Suppressor macrophage (primary cell): ENCODE data around the gene NCKAP1.

ENCODE experiments used
- DNase-seq, 4 experiments: peaks; one replicate each; pipeline ENCODE4 v3.0.0-alpha.2; 2020 to 2022

The NCKAP1 gene

GRCh38 chr2:182950546-182950945, 87.7 kb downstream of the NCKAP1 start:
- no peak for DNase-seq

DNA sequence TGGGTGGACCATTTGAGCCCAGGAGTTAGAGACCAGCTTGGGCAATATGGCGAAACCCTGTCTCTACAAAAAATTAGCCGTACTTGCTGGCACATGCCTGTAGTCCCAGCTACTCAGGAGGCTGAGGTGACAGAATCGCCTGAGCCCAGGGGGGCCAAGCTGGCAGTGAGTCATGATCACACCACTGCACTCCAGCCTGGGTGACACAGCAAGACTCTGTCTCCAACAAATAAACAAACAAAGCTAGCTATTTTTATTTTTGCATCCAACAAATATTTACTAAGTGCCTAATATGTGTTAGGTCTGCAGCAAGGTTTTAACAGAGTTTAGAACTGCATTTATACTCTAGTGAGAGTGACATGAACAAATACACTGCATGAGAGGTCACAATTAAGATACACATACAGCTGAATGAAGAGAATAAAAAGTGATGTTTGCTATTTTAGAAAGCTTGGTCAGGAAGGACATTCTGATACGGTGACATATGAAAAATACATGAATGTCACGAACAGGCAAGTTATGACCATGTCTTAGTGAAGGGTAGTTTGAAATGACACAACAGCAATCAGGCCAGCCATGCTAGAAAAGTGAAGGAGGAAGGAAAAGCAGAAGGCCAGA, 88.6 kb downstream of the NCKAP1 start:
- peak in 3 of 4 experiments; percentile 14 to 30 (median 28) for DNase-seq

DNA sequence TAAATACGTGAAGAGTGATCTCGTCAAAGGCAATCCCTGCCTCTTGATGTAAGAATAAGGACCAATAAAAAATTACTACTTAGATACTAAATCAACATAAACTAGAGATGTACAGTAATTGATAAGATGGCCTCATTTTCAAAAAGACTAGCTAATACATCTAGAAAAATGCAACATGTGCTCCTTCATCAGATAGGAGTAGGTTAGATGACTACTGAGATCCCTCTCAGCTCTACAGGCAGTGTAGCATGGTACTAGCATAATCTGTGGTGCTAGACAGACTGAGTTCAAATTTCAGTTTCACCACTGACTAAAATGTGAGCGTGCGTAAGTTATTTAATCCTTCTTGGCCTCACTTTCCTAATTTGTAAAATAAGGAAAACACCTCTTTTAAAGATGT, 89.2 kb downstream of the NCKAP1 start:
- no peak for DNase-seq

DNA sequence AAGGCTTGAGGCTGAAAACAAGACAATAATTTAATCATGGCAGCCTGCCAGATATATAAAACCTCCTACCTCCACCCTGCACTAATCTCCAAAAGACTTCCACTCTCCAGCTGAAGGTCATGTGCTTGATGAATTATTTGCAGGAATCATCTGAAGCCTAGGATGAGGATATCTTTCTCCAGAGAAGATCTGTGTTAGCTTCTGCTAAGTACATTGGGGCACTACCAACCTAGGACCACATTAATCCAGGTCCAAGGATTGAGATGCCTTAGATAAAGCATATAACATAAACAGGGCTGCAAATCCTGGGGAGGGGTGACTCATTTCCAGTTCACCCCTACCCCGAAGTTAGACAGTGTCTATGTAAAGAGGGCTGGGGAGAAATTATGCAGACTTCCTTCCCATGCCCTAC, 91.3 kb downstream of the NCKAP1 start:
- no peak for DNase-seq

DNA sequence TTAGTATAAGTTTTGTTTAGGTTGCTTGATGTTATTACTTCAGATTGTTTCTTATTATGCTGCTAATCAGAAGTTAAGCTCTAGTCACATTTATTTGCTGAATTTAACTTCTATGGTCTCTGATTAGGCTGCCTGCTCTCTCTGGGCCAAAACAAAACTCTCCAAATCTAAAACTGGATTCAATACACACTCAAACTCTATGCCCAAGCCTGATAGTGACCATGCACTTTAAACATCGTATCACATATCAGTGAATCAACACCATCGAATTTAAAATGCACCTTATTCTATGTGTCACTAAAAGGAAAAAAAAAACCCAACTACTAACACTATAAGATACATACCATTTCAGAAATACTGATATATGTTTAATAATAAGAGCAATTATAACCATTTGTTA, 94.9 kb downstream of the NCKAP1 start:
- no peak for DNase-seq

DNA sequence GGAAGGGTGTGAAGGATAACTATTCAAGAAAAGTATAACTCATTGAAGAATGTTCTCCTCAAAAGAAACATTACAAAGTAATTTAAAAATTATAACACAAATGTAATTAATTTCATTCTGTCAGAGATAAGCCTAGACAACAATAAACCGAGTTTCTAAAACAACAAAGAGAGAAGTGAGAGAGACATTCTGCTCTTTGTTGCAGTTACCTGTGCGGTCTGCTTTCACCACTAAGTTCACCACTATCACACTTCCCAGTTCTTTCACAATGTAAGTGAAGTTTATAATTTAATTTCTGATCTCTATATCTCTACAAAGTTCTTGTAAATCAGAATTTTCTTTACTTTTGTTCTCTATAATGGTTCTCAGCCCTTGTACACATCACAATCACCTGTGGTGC, 95.5 kb downstream of the NCKAP1 start:
- no peak for DNase-seq

- no peak for DNase-seq
Measured at GRCh38 chr2:182941919-182942318, 96.3 kb downstream of the NCKAP1 start.

DNA sequence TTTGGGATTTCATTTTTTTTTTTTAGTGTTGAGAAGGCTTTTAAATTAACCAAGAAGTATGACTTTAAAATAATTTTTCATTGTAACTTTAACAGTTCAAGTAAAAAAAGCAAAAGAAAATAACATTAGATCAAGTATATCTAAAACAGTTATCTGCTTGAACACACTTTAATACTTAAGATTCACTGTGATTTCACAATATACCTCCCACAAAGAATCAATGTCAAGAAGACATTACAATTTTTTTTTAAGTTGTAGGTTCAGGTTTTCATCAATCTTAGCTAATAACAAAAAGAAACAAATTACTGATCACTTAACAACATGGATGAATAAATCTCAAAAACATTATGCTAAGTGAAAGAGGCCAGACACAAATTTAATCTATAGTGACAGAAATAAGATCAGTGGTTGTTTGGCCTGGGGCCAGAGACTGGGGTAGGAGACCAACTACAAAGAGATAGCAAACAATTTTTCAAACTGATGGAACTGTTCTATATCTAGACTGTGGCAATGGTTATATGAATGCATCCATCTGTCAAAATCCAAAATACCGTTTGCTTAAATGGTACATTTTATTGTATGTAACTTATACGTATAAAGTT, 97.0 kb downstream of the NCKAP1 start:
- DNase-seq = no peak

DNA sequence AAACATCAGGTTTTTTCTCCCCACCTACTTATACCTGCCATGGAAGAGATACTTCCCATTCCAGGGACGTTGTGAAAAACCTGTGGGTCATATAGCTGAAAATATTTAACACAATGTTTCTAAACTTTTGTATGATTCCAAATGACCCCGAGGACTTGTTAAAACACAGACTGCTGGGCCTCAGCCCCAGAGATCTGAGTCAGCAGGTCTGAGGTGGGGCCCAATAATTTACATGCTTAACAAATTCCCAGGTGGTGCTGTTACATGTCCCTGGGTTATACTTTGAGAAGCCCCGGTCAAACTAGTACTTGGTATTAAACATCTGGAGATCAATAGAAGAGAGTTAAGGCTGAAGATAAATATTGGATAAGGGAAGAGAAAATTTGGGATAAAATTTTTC, 100.4 kb downstream of the NCKAP1 start:
- DNase-seq = no peak

- no peak for DNase-seq
Measured at GRCh38 chr2:182933629-182934028, 104.6 kb downstream of the NCKAP1 start.

DNA sequence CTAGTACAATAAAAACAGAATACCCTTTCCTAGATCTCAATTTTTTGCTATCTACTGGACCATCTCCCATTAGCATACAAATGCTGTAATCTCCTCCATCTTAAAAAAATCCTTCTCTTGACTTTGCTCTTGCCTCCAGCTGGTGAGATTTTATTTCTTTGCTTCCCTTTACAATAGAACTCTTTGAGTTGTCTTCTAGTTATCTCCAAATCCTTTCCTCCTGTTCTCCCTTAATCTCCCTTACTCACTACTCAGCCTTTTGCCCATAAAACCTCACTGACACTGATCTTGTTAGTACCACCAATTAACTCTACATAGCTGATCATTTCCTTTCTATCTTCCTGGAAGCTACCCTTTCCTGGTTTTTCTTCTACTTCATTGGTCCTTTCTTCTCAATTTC, 108.3 kb downstream of the NCKAP1 start:
- no peak for DNase-seq

GRCh38 chr2:182924306-182924705, 114.0 kb downstream of the NCKAP1 start:
- no peak for DNase-seq

GRCh38 chr2:182921234-182921633, 117.0 kb downstream of the NCKAP1 start:
- DNase-seq = no peak

DNA sequence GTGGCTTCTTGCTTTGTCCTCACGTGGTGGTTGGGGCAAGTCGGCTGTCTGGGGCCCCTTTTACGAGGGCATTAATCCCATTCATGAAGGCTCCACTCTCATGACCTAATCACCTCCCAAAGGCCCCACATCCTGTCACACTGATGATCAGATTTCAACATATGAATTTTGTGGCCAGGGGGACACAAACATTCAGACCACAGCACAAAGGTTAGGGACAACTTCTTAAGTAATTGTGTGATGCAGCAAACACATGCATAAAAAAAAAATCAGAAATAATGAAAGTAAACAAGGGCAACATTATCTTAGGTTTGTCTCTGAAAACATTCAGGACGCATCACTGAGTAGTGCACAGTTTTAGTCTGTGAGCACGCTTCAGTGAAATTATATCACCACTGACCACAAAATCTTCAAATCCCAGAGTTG, 117.6 kb downstream of the NCKAP1 start:
- no peak for DNase-seq

- no peak for DNase-seq
Measured at GRCh38 chr2:182920089-182920488, 118.2 kb downstream of the NCKAP1 start.

DNA sequence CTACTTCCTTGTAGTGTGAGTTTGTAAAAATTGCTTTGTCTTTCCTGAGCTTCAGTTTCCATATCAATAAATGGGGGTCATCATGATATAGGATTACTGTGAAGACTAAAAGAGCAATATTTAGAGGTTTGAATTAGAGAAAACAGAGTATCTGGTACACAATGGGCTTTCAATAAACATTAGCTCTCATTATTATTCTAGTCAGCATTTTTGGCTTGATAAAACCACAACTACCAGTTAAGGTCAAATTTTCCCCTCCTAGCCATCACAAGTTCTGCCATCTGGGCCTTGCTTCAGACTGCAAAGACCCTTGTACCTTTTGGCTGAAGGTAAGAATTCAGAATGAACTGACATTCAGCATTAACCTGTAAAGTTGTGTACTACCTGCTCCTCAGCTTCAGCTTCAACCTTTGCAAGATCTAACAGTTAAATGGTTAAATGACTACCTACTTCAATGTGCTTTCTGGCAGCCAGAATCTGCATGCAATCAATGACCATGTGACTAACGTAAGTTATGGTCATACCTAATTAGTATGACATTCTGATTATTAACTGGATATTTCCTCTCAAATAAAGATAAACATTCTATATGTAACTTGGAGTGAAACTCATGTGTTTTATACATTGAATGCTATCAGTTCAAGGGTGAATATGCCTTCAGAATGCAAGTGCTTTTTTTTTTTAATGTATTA, 119.2 kb downstream of the NCKAP1 start:
- DNase-seq = no peak

DNA sequence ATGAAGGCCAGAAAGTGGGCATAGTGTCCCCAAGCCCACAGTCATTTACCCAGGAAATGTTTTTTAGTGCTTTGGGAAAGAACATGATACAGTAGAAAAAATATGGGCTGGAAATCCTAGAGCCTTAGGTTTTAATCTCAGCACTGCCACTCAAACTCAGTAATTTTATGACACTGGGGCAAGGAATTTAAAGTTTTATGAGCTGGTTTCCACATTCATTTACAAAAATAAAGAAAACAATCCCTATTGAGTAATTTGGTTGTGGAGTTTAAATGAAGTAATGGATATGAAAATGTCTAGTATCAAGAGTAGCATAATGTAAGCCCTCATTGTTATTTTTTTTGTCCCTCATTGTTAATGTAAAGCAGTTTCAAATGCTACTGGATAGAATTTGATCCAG, 120.3 kb downstream of the NCKAP1 start:
- DNase-seq = no peak

- DNase-seq = no peak
Measured at GRCh38 chr2:182916417-182916816, 121.8 kb downstream of the NCKAP1 start.

DNA sequence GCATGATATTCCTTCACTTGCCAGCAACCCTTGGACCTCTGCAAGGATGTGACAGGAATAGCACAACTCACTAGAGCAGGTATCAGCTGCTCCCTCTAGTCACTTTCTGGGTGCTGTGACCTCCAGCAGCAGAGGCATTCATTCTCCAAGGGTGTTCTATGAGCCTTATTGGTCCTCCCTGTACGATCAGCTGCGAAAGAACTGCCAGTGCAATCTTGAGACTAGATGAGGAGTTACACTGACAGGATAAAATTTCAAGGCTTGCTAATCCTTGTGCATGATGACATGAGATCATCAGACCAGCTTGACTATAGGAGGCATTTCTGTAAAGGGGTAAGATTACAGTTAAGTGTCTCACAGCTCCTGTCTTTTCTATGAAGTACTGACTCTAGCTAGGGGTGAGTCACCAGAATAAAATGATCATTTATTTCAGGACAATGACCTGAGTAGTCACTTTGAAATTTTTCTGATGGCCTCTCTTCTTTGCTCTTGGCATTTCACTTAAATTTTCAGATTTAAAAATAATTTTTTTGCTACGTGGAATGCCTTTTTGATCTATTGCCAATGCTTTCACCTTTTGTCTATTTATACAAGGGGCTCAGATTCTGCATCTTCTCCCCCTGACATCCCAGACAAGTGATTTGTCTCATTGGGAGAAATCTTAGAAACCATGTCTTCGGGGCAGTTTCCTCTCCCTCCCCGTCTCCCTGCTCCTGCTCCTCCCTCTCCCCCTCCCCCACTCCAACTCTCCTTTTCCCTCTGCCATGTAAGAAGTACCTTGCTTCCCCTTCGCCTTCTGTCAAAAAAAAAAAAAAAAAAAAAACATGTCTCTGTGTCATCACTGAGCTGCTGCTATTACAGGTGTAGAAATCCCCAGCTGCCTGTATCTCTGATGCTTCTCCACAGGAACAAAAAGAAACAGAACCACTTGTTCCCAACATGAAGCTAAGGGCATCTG, 122.6 kb downstream of the NCKAP1 start:
- DNase-seq = no peak

- no peak for DNase-seq
Measured at GRCh38 chr2:182914852-182915251, 123.4 kb downstream of the NCKAP1 start.

GRCh38 chr2:182913064-182913463, 125.2 kb downstream of the NCKAP1 start:
- no peak for DNase-seq

DNA sequence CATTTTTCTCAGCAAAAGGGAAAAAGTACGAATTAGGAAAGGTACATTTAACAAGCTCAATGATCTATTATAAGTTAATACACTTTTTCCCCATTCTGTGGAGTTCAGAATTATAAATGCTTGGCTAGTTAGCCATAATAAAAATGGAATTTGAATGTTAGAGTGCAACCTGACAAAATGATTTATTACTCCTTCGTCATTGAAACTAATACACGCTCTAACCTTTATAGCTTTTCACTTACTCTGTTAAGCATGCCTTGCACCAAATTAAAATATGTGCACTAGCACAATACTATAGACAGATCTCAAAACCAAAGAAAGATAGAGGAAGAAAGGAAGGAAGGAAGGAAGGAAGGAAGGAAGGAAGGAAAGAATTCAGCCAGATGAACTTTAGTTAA, 125.7 kb downstream of the NCKAP1 start:
- DNase-seq = no peak
